Measurements from ENCODE around the gene SSH3.

GRCh38 chr11:67280341-67280787 lies 23.0 kb upstream of the SSH3 start:
- no peak for TF ChIP-seq CTCF (IDR thresholded peaks at IDR 0.05; ENCODE audit: low read depth, low read length, poor library complexity, severe bottlenecking)
- TF ChIP-seq EZH2phosphoT487 (IDR thresholded peaks at IDR 0.05; ENCODE audit: borderline replicate concordance, low read length), result no peak

Measured in DOHH2 (cell line).